NCI-H510A (cell line): Measurements from ENCODE around the gene ENO1.
"Not testable (repeated sequence)": the region's sequence is repeated elsewhere in the genome, so short reads cannot be mapped to it uniquely, and the experiment has no call there.

ENCODE experiments used
- DNase-seq: peaks from one replicate; lab custom pipeline; 2025; lab: John Stamatoyannopoulos, UW

ENO1 gene

DNA sequence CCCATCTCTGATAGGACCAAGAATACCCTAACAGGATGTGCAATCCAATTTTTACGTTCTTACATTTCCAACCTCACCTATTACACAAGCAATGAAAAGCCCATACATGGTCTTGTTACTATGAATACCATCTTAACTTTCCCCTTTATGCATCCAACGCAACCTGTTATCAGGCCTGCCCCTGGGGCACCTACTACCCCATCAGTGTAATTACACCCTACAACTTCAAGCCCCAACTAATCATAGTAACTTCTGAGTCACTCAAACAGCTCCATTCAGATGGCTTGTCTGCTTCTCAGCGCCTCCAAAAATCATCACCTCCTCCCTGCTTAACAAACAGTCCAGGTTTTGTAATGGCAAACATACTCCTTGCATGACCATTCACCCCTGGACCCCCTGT lies 18.3 kb upstream of the ENO1 start:
- not testable (repeated sequence) for DNase-seq

DNA sequence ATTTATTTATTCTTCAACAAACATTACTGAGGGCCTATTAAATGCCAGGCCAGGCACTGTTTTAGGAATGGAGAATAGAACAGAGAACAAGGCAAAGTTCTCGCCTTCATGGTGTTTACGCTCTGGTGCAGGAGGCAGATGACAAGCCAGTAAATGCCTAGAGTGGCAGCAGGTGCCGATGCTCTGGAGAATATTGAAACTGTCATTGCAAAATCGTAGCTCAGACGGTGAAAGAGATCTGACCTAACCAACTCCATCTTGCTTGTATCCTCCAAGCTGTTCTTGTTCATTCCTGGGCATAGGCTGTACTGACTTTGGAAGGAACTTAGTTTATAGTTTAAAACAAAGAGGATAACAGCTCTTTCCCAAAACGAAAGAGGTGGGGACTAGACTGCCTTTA lies 13.5 kb upstream of the ENO1 start:
- DNase-seq: no peak

DNA sequence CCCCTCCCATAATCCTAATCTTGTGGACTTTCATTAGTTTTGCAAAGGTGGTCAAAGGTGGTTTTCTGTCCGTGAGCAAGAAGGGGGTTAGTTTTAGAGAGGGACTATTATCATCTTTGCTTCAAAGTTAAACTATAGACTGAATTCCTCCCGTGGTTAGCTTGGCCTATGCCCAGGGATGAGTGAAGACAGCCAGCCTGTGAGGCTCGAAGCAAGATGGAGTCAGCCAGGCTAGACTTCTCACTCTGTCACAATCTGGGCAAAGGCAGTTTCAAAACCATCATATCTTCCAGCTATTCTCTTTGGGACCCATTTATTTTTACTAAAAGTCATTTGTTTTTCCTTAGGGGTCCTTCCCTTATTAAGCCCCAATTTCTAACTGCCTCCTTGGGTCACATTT lies 12.9 kb upstream of the ENO1 start:
- no peak for DNase-seq

DNA sequence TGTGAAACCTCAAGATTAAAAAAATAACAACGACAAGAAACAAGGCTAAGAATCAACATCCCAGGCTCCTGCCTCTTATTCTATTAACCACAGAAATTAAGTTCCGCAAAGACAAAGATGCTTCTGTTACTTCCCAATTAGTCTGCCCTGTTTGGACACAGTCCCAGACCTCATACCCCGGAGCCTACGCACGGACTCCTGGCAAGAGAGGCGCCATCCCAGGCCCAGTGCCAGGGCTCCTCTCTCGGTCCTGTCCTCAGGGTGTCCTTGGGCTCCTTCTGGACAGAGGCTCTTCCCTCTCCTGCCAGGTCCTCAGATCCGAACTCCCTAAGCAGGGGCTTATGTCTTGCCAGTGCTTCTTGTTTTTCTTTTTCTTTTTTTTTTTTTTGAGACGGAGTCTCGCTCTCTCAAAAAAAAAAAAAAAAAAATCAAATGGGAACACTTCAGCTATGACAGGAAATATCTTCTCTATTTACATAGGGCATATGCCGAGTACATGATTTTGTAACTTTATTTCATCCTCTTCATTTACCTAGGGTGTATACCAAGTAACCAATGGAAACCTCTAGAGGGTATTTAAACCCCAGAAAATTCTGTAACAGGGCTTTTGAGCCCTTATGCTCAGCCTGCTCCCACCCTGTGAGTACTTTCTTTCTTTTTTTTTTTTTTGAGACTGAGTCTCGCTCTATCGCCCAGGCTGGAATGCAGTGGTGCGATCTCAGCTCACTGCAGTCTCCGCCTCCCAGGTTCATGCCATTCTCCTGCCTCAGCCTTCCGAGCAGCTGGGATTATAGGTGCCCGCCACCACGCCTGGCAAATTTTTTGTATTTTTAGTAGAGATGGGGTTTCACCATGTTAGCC lies 11.7 kb upstream of the ENO1 start:
- DNase-seq: no peak

DNA sequence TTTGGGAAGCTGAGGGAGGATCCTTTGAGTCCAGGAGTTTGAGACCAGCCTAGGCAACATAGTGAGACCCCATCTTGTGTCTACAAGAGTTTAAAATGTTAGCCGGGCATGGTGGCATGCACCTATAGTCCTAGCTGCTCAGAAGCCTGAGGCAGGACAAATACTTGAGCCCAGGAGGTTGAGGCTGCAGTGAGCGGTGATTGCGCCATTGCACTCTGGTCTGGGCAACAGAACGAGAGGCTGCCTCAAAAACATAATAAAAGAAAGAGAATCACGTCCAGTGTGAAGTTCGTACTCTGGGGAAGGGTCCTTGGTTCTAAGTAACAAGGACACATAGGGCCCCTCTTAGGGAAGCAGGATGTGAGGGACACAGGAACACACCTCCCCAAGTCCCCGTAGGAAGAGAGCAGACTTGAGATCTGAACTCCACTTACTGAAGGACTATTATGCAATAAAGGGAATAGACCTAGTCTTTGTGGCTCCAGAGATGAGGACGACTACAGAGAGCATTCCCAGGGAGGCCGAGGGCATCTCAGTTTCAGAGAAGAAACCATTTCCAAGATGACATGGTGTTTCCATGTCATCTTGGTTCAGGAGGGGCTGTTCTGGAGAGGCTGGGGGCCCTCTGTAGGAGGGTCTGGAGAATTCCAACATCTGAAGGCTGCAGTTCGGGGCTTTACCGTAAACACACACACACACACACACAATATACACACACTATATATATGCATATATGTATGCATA lies 10.8 kb upstream of the ENO1 start:
- no peak for DNase-seq

DNA sequence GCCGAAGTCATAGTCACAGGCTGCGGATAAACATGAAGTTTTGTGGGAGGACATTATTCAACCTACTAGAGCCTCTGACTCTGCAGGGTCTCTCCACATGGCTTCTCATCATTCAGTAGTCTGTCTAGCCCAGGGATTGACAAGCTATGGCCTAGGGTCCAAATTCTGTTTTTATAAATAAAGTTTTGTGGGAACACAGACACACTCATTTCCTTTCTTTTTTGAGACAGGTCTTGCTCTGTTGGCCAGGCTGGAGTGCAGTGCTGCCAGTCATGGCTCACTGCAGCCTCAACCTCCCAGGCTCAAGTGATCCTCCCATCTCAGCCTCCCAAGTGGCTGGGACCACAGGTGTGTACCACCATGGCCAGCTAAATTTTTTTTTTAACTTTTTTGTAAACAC lies 8.1 kb upstream of the ENO1 start:
- no peak for DNase-seq

DNA sequence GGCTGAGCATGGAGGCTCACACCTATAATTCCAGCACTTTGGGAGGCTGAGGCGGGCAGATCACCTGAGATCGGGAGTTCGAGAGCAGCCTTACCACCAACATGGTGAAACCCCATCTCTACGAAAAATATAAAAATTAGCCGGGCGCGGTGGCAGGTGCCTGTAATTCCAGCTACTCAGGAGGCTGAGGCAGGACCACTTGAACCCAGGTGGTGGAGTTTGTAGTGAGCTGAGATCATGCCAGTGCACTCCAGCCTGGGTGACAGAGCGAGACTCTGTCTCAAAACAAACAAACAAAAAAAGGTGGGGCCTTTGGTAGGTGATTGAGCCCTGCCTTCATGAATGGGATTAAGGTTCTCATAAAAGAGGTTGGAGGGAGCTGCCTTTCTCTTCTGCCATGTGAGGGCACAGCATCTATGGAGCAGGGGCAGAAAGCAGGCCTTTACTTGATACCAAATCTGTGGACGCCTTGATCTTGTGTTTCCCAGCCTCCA lies 7.6 kb upstream of the ENO1 start:
- DNase-seq: peak; percentile 81

DNA sequence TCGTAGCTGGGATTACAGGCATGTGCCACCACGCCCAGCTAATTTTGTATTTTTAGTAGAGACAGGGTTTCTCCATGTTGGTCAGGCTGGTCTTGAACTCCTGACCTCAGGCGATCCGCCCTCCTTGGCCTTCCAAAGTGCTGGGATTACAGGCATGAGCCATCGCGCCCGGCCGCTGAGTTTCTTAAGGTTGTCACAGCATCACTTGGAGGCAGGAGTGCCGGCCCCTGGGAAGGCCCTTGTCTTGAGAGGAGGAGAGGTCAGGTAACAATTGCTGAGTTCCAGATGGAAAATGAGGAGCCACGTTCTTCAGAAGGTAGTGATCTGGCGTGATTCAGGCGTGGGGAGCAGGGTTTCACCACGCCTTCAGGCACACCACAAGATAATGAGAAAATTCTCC lies 5.6 kb upstream of the ENO1 start:
- DNase-seq: not testable (repeated sequence)

DNA sequence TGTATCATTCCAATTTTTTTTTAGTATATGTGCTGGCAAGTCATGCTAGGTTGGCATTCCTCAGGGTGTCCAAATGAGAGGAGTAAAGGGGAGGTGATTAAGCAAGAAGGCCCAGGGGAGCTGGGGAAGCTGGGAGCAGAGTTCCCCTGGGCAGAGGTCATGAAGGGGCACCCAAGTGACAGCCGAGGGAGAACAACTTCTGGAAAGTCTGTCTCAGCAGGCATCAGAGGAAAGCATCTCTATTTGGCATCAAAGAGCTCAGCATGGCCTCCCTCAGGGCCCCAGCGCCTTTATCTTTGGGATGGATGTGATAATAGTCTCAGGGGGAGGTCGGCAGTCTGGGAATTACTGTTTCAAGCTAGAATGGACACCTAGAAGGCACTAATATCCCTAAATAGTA lies 5.0 kb upstream of the ENO1 start:
- DNase-seq: no peak

DNA sequence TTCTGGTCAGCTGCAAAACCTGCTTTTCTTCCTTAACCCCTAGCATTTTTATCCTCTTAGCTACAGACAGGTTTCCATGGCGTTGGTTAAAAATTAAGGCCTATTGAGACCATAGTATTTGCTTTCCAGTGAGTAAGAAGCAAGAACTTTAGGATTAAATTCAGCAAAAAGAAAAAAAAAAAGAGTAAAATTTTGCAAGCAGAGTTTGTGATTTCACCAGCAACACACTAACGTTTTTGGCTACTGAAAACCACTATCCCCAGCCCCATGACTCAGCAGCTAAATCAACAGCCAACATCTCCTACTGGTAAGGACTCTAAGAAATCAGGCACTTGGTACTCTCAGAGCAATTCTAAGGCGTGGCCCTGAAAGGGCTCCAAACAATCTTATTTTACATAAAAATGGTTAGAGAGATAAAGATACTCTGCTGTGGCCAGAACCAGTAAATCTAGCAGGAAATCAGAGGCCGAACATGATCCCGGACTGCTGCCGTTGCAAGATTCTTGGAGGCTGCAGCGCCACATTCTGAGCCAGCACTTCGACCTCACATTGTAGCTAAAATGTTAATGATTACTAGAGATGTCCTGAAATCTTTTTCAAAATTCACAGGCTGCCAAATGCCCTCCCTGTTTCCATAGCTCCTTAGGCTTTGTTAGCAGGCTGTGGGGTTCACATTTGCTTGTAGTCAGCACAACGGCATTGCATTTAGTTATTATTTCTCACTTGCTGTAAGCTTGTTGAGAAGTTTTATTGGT lies 1.6 kb upstream of the ENO1 start:
- no peak for DNase-seq

DNA sequence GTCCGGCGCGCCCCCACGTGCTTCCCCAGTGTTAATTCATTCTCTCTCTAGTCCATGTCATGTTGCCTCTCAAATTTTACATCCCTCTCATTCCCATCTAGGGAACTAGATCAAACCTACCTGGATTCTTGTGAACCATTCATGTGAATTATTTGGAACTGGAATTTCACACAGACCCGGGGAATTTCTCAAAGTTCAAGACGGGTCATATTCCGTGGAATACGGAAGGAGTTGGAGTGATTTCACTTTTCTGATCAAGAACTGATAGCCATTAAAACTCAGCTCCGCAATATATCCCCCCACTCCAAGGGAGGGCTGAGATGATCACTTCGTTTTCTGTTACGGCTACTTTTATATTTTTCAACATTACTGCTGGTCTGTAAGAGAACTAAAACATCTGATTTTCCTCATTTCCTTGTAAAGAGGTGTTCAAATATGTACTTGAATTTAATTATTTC lies 1.0 kb upstream of the ENO1 start:
- no peak for DNase-seq

DNA sequence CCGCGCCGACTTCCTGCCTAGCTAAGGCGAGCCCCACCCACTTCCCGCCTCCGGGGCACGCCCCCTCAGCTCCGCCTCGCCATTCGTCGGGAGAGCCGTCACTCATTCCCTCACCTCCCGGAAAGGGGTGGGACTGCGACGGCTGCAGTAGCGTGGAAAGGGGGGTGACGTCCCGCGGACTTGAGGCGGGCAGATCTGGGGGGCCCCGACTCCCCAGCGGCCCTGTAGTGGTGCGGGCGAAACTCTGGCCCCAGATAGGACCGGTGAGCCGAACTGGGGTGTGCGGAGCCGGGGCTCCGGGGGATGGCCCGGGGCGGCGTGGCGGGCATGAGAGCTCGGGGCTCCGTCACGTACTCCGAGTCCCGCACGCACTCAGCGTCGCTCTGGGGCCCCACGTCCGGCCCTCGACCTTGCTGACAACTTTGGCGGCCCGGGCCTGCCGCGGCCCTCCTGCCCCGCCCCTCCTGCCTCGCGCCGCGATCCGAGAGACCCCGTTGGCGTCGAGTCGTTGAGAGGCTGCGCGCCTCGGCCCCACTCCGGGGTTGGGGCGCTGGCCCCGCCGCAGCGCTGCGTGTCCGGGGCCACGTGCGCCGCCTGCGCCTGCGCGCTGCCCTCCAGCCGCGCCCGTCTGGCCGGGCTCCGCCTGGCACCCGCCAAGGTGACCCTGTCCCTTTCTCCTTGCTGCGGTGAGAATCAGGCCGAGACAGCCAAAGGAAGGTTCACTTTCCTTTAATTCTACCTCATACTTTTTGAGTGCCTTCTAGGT lies 395 bp upstream of the ENO1 start:
- peak; percentile 99 for DNase-seq

DNA sequence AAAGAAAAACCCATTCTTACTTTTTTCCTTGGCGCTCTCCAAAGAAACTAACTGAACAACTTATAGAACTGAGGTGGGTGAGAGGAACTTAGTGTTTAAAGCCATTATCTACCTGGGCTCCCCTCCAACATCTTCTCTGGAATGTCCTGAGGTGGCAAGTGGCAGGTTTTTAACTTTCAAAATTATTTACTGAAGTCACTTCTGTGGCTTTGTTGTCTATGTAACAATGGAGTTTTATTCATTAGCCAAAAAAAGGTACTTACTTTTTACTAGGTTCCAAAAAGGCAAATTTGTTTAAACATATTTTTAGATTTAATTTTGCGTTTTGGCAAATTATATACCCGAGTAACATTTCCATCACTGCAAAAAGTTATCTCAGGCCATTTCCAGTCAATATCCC lies 2.4 kb downstream of the ENO1 start:
- DNase-seq: no peak

DNA sequence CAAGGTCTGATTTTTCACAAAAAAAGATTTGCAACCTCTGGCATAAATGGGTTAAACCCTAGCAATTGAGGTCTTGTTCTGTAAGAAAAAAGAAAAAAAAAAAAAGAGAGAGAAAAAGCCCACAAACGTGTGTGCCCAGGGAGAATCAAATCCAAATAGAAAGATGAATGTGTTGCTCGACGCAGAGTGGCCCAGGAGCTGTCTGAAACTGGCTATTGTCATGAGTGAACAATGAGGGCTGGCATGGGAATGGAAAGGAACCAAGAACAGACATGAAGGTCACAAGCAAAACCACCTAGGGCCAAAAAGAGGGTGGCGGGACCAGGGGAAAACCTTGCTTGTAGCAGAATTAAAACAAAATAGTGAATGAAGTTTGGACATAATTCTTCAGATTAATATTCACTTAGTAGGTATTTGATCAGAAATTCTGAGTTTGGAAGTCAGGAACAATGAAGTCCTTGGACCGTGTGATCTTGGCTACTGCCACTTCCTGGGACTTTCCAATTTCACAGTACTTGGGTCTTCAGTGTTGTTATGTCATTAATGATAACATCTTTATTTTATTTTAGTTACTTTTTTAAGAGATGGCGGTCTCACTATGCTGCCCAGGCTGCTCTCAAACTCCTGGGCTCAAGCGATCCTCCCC lies 3.1 kb downstream of the ENO1 start:
- DNase-seq: no peak

DNA sequence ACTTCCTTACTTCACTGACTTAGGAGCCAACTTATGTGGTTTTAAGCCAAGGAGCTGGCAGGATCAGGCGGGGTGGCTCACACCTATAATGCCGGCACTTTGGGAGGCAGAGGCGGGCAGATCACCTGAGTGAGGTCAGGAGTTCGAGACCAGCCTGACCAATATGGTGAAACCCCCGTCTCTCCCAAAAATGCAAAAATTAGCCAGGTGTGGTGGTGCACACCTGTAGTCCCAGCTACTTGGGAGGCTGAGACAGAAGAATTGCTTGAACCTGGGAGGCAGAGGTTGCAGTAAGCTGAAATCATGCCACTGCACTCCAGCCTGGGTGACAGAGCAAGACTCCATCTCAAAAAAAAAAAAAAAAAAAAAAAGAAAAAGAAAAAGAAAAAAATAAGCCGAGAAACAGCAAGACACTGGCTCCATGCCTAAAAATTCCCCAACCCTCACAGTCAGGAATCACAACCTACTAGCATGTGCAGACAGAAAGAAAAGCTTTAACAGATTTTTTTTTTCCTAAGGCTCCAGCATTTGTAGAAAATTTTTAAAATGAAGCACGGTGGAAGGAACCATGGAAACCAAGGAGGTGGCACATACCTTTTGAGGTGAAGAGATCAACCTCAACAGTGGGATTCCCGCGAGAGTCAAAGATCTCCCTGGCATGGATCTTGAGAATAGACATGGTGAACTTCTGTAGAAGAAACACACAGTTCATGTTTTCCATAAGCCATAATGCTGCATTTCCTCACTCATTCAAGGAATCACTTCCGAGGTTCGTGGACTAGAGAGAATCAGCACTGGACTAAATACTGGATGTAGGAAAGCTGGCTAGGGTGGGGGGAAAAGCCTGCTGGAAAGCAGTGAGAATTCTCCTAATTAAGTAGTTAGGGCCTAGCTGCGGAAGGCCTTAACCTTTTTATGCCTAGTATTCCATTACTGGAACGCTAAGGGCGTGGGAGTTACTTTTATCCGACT lies 4.0 kb downstream of the ENO1 start:
- DNase-seq: no peak

DNA sequence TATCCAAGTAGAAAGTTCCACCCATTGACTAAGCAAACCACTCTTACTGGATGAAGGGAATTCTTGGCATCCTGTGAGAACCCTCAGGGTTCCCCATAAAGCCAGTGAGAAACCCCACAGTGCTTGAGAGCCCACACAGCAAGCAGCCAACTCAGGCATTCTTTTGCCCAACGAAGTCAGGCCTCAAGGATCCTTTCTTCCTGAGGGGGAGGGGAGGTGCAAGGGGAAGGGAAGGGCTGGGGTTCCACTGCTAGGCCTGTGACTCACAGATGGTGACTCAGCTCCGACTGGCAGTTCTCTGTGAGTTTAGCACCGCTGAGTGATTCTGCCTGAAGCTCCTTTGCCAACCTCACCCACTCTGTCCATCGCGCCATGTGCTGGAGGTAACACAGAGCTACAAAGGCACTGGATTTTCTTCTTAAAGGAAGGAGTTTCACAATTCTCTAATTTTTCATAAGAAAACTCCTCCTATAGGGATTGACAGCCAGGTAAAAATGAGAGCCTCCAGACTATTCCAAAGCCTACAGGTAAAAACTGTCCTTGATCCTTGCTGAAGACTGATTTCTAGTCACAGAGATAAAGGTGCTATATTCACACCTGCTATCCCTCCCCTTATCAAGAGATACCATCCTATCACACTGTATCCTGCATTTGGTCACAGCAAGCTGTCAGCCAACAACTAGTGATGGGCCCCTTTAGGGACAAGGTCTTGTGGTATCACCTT lies 4.8 kb downstream of the ENO1 start:
- peak; percentile 31 for DNase-seq

DNA sequence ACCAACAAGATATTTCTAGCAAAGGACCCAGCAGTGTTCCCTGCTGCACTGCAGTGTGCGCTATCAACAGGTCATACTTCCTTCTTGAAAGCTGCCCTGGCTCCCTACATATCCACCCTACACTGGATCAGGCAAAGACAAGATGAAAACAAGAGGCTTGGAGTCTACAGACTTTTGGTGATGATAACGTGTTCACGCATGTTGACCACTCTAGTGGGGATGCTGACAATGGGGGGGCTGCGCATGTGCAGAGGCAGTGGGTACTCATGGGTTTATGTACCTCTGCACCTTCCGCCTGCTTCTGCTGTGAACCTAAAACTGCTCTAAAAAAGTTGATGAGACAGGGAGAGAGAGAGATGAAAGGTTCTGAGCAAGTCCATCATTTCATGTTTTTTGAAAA lies 5.5 kb downstream of the ENO1 start:
- DNase-seq: no peak

DNA sequence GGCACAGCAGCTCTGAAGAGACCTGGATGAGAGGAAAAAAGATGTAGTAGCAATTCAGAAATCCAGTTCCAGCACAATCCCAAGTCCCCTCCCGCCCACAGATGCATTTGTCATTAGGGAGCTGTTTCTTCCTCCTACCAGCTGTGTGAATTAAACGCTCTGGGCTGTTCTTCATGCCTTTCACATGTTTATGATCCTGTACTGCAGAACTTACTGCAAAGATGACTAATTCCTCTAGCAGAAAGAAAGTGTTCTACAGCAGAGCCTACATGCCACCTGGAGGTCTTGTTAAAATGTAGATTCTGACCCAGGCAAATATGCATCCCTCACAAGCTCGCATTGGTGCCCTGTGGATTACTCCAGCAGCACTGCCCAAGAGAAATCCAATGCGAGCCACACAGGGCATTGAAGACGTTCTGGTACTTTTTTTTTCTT lies 6.5 kb downstream of the ENO1 start:
- no peak for DNase-seq

DNA sequence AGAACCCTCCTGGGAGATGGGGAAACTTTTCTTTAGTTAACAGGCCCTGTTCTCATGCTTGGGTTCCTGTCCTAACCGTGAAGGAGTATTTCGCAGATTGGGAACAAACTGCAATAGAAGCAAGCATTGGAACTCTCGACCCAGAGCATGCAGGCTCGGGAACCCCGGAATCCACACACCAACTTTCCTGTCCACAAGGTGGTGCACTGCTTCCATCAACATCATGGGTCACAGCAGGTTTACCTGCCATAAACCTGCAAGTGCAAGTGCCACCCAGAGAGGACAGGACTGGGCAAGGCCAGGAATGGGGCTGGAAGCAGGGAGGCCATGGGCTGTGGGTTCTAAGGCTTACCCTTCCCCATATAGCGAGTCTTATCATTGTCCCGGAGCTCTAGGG lies 6.9 kb downstream of the ENO1 start:
- DNase-seq: peak; percentile 47
